ENCODE results near the gene GALNT9. TPM values are rescaled to one million over a fixed set of nuclear protein-coding genes. Genes with fewer than 3 reads are reported as not detected.

GALNT9 gene
- total RNA-seq, 4 donors from 2014 or later, result 0.17 to 0.58 (median 0.46) TPM

- WGBS, result 78% methylated on average over 28 of the region's 37 CpGs
Measured at GRCh38 chr12:132345561-132346200, 16.3 kb upstream of the GALNT9 start.

GRCh38 chr12:132345126-132345525 is 15.7 kb upstream of the GALNT9 start:
- Histone ChIP-seq H3K27me3 (peaks cover 0 to 82% (median 5%) of the 10 kb centered on the region in 4 donors), H3K9me3 (no peaks in the 10 kb centered on the region), H3K27ac (replicated peaks in 1 of 4) (no peak overlapping the region), H3K4me3 (no peak overlapping the region), H3K36me3 (no peaks in the 10 kb centered on the region), H3K4me1 (peaks cover 0 to 11% (median 5%) of the 10 kb centered on the region in 4 donors)
- WGBS, result 74% methylated on average over 11 of the region's 17 CpGs
- DNase-seq (ENCODE audit: extremely low spot score), result no peak
- TF ChIP-seq POLR2AphosphoS5 (IDR thresholded peaks at IDR 0.05) (no peak), POLR2A (IDR thresholded peaks at IDR 0.05; ENCODE audit: low read depth) (no peak), CTCF (IDR thresholded peaks at IDR 0.05) (no peak), EP300 (IDR thresholded peaks at IDR 0.05) (no peak)
- intact Hi-C loops (cut with DNase I), result no loop called here

More at GRCh38 chr12:132345561-132346200, 16.3 kb upstream of the GALNT9 start:
- no peak for TF ChIP-seq CTCF (IDR thresholded peaks at IDR 0.05)
- no peak for TF ChIP-seq EP300 (IDR thresholded peaks at IDR 0.05)
- TF ChIP-seq POLR2AphosphoS5 (IDR thresholded peaks at IDR 0.05), result no peak
- no peak for TF ChIP-seq POLR2A (IDR thresholded peaks at IDR 0.05; ENCODE audit: low read depth)
- Histone ChIP-seq H3K27me3 (peaks cover 0 to 79% (median 5%) of the 10 kb centered on the region in 4 donors), H3K27ac (replicated peaks in 1 of 4) (no peak overlapping the region), H3K4me3 (no peak overlapping the region), H3K36me3 (no peaks in the 10 kb centered on the region), H3K9me3 (no peaks in the 10 kb centered on the region), H3K4me1 (peaks cover 0 to 11% (median 5%) of the 10 kb centered on the region in 4 donors)
- DNase-seq (ENCODE audit: extremely low spot score), result no peak
- intact Hi-C loops (cut with DNase I), result no loop called here

- Histone ChIP-seq H3K4me3 (no peak overlapping the region), H3K4me1 (peaks cover 0 to 11% (median 5%) of the 10 kb centered on the region in 4 donors), H3K9me3 (no peaks in the 10 kb centered on the region), H3K36me3 (no peaks in the 10 kb centered on the region), H3K27me3 (peaks cover 0 to 87% (median 5%) of the 10 kb centered on the region in 4 donors), H3K27ac (replicated peaks in 1 of 4) (no peak overlapping the region)
- 81% methylated on average over 23 of the region's 23 CpGs for WGBS
- TF ChIP-seq CTCF (IDR thresholded peaks at IDR 0.05), result no peak
- intact Hi-C loops (cut with DNase I), result no loop called here
- no peak for DNase-seq (ENCODE audit: extremely low spot score)
Measured at GRCh38 chr12:132344601-132345000, 15.2 kb upstream of the GALNT9 start.

GRCh38 chr12:132344181-132344580 is 14.8 kb upstream of the GALNT9 start:
- Histone ChIP-seq H3K27ac (replicated peaks in 1 of 4) (no peak overlapping the region), H3K4me3 (no peak overlapping the region)
- WGBS, result 77% methylated on average over 11 of the region's 11 CpGs

More at GRCh38 chr12:132344181-132344580, 14.8 kb upstream of the GALNT9 start:
- Histone ChIP-seq H3K36me3 (no peaks in the 10 kb centered on the region), H3K27me3 (peaks cover 0 to 91% (median 5%) of the 10 kb centered on the region in 4 donors), H3K9me3 (no peaks in the 10 kb centered on the region), H3K4me1 (peaks cover 0 to 11% (median 5%) of the 10 kb centered on the region in 4 donors)
- TF ChIP-seq POLR2AphosphoS5 (IDR thresholded peaks at IDR 0.05) (no peak), CTCF (IDR thresholded peaks at IDR 0.05) (no peak), POLR2A (IDR thresholded peaks at IDR 0.05; ENCODE audit: low read depth) (no peak), EP300 (IDR thresholded peaks at IDR 0.05) (no peak)
- no peak for DNase-seq (ENCODE audit: extremely low spot score)
- intact Hi-C loops (cut with DNase I), result no loop called here
